SK-N-SH treated with all-trans-retinoic acid at 6 μM for 48 hours (cell line): ENCODE results near the gene GALNT17.

ENCODE experiments used
- ATAC-seq: fragments of 200-7000 bp; cut with Tn5 transposase; 3 replicates; pipeline ENCODE4 v1.9.1; 2020; ENCODE audit warnings: mild to moderate bottlenecking, moderate library complexity
- ARNTL ChIP-seq: fragments of 450-650 bp; formaldehyde crosslinking; IDR thresholded peaks from 2 replicates; pipeline ENCODE4 v1.5.0; 2020; ENCODE audit warnings: low read depth, mild to moderate bottlenecking, moderate library complexity, borderline replicate concordance
- BACH2 ChIP-seq: fragments of 250-450 bp; sonication (Bioruptor Pico); IDR thresholded peaks from 2 replicates; pipeline ENCODE4 v1.9.0; 2021; ENCODE audit warnings: mild to moderate bottlenecking, borderline replicate concordance
- CSDC2 ChIP-seq: fragments of 250-450 bp; sonication (Bioruptor Pico); IDR thresholded peaks from 2 replicates; pipeline ENCODE4 v1.5.0; 2020; ENCODE audit warnings: mild to moderate bottlenecking, moderate library complexity
- ESRRG ChIP-seq: fragments of 250-450 bp; sonication (Bioruptor Pico); IDR thresholded peaks from 2 replicates; pipeline ENCODE4 v1.6.1; 2021; ENCODE audit warnings: mild to moderate bottlenecking
- GLIS3 ChIP-seq: fragments of 250-450 bp; sonication (Bioruptor Pico); IDR thresholded peaks from 2 replicates; pipeline ENCODE4 v1.5.0; 2020; ENCODE audit warnings: mild to moderate bottlenecking, moderate library complexity
- ISL1 ChIP-seq: fragments of 250-450 bp; sonication (Bioruptor Pico); IDR thresholded peaks from 2 replicates; pipeline ENCODE4 v2.1.2; 2022; ENCODE audit warnings: mild to moderate bottlenecking, moderate library complexity
- OSR1 ChIP-seq: fragments of 250-450 bp; sonication (Bioruptor Pico); IDR thresholded peaks from 2 replicates; pipeline ENCODE4 v1.8.0; 2022; ENCODE audit warnings: moderate library complexity, mild to moderate bottlenecking, inconsistent platforms
- PPARA ChIP-seq: fragments of 250-450 bp; sonication (Bioruptor Pico); IDR thresholded peaks from 2 replicates; pipeline ENCODE4 v1.5.0; 2020; ENCODE audit warnings: mild to moderate bottlenecking, borderline replicate concordance
- RARB ChIP-seq: fragments of 250-450 bp; sonication (Bioruptor Pico); IDR thresholded peaks from 2 replicates; pipeline ENCODE4 v1.8.0; 2021; ENCODE audit warnings: mild to moderate bottlenecking, moderate library complexity
- SNAI2 ChIP-seq: fragments of 250-450 bp; sonication (Bioruptor Pico); IDR thresholded peaks from 2 replicates; pipeline ENCODE4 v1.5.0; 2020; ENCODE audit warnings: mild to moderate bottlenecking, moderate library complexity
- TCF4 ChIP-seq: fragments of 250-450 bp; sonication (Bioruptor Pico); IDR thresholded peaks from 2 replicates; pipeline ENCODE4 v1.8.0; 2021; ENCODE audit warnings: mild to moderate bottlenecking, moderate library complexity, borderline replicate concordance
- TOX ChIP-seq: fragments of 250-450 bp; sonication (Bioruptor Pico); IDR thresholded peaks from 2 replicates; pipeline ENCODE4 v1.8.0; 2021; ENCODE audit warnings: mild to moderate bottlenecking, moderate library complexity, borderline replicate concordance
- TSHZ2 ChIP-seq: fragments of 250-450 bp; sonication (Bioruptor Pico); IDR thresholded peaks from 2 replicates; pipeline ENCODE4 v1.5.0; 2020; ENCODE audit warnings: mild to moderate bottlenecking, moderate library complexity
- ZC3H10 ChIP-seq: fragments of 250-450 bp; sonication (Bioruptor Pico); IDR thresholded peaks from 2 replicates; pipeline ENCODE4 v1.5.1; 2021; ENCODE audit warnings: mild to moderate bottlenecking, moderate library complexity
- ZFP3 ChIP-seq: fragments of 250-450 bp; sonication (Bioruptor Pico); IDR thresholded peaks from 2 replicates; pipeline ENCODE4 v1.5.0; 2020; ENCODE audit warnings: mild to moderate bottlenecking, moderate library complexity
- ZNF565 ChIP-seq: fragments of 450-650 bp; formaldehyde crosslinking; conservative IDR thresholded peaks from 2 replicates; pipeline ENCODE4 v1.5.0; 2020; ENCODE audit warnings: low read depth, mild to moderate bottlenecking, moderate library complexity
- ZNF70 ChIP-seq: fragments of 450-650 bp; formaldehyde crosslinking; IDR thresholded peaks from 2 replicates; pipeline ENCODE4 v1.5.0; 2020; ENCODE audit warnings: mild to moderate bottlenecking, moderate library complexity
- ZNF8 ChIP-seq: fragments of 450-650 bp; formaldehyde crosslinking; IDR thresholded peaks from 2 replicates; pipeline ENCODE4 v1.5.0; 2020; ENCODE audit warnings: mild to moderate bottlenecking, moderate library complexity
- TF ChIP-seq, protein P1 (sequence below): fragments of 250-450 bp; sonication (Bioruptor Pico); IDR thresholded peaks from 2 replicates; pipeline ENCODE4 v1.5.1; 2020; ENCODE audit warnings: low read depth, mild to moderate bottlenecking, moderate library complexity
- TF ChIP-seq, protein P2 (sequence below): fragments of 250-450 bp; sonication (Bioruptor Pico); IDR thresholded peaks from 2 replicates; pipeline ENCODE4 v1.8.0; 2020; ENCODE audit warnings: mild to moderate bottlenecking, moderate library complexity, borderline replicate concordance
- TF ChIP-seq, protein P3 (sequence below): fragments of 250-450 bp; sonication (Bioruptor Pico); IDR thresholded peaks from 2 replicates; pipeline ENCODE4 v1.8.0; 2021; ENCODE audit warnings: low read depth, mild to moderate bottlenecking, moderate library complexity, borderline replicate concordance
- TF ChIP-seq, protein P4 (sequence below): fragments of 250-450 bp; sonication (Bioruptor Pico); IDR thresholded peaks from 2 replicates; pipeline ENCODE4 v1.5.1; 2021; ENCODE audit warnings: mild to moderate bottlenecking, moderate library complexity

The GALNT17 gene

GRCh38 chr7:71430246-71430645 is 298.3 kb downstream of the GALNT17 start:
- TF ChIP-seq CSDC2 (CRISPR knock-in tag): no peak
- ATAC-seq: no peak

- ATAC-seq: no peak
- no peak for TF ChIP-seq GLIS3 (CRISPR knock-in tag)
- TF ChIP-seq SNAI2 (CRISPR knock-in tag): no peak
- no peak for TF ChIP-seq ISL1
- no peak for TF ChIP-seq TOX (CRISPR knock-in tag)
- TF ChIP-seq, protein P1, sequence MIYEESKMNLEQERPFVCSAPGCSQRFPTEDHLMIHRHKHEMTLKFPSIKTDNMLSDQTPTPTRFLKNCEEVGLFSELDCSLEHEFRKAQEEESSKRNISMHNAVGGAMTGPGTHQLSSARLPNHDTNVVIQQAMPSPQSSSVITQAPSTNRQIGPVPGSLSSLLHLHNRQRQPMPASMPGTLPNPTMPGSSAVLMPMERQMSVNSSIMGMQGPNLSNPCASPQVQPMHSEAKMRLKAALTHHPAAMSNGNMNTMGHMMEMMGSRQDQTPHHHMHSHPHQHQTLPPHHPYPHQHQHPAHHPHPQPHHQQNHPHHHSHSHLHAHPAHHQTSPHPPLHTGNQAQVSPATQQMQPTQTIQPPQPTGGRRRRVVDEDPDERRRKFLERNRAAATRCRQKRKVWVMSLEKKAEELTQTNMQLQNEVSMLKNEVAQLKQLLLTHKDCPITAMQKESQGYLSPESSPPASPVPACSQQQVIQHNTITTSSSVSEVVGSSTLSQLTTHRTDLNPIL: no peak
- TF ChIP-seq PPARA: no peak
- TF ChIP-seq ARNTL (CRISPR knock-in tag): no peak
- no peak for TF ChIP-seq TCF4
- TF ChIP-seq CSDC2 (CRISPR knock-in tag): no peak
- TF ChIP-seq, protein P2, sequence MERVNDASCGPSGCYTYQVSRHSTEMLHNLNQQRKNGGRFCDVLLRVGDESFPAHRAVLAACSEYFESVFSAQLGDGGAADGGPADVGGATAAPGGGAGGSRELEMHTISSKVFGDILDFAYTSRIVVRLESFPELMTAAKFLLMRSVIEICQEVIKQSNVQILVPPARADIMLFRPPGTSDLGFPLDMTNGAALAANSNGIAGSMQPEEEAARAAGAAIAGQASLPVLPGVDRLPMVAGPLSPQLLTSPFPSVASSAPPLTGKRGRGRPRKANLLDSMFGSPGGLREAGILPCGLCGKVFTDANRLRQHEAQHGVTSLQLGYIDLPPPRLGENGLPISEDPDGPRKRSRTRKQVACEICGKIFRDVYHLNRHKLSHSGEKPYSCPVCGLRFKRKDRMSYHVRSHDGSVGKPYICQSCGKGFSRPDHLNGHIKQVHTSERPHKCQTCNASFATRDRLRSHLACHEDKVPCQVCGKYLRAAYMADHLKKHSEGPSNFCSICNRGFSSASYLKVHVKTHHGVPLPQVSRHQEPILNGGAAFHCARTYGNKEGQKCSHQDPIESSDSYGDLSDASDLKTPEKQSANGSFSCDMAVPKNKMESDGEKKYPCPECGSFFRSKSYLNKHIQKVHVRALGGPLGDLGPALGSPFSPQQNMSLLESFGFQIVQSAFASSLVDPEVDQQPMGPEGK (CRISPR knock-in tag): no peak
- TF ChIP-seq, protein P3, sequence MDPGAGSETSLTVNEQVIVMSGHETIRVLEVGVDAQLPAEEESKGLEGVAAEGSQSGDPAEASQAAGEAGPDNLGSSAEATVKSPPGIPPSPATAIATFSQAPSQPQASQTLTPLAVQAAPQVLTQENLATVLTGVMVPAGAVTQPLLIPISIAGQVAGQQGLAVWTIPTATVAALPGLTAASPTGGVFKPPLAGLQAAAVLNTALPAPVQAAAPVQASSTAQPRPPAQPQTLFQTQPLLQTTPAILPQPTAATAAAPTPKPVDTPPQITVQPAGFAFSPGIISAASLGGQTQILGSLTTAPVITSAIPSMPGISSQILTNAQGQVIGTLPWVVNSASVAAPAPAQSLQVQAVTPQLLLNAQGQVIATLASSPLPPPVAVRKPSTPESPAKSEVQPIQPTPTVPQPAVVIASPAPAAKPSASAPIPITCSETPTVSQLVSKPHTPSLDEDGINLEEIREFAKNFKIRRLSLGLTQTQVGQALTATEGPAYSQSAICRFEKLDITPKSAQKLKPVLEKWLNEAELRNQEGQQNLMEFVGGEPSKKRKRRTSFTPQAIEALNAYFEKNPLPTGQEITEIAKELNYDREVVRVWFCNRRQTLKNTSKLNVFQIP: no peak
- TF ChIP-seq ZNF70 (CRISPR knock-in tag): no peak
- TF ChIP-seq TSHZ2 (CRISPR knock-in tag): no peak
- no peak for TF ChIP-seq ZC3H10 (CRISPR knock-in tag)
- TF ChIP-seq ZNF565 (CRISPR knock-in tag): no peak
- no peak for TF ChIP-seq ZFP3 (CRISPR knock-in tag)
- TF ChIP-seq ZNF8 (CRISPR knock-in tag): no peak
- TF ChIP-seq OSR1: no peak
- TF ChIP-seq, all 23 proteins: peak for 0
These were observed 307.4 kb downstream of the GALNT17 start for GRCh38 chr7:71439321-71439720.

- ATAC-seq: no peak
- no peak for TF ChIP-seq ZFP3 (CRISPR knock-in tag)
- TF ChIP-seq, protein P4, sequence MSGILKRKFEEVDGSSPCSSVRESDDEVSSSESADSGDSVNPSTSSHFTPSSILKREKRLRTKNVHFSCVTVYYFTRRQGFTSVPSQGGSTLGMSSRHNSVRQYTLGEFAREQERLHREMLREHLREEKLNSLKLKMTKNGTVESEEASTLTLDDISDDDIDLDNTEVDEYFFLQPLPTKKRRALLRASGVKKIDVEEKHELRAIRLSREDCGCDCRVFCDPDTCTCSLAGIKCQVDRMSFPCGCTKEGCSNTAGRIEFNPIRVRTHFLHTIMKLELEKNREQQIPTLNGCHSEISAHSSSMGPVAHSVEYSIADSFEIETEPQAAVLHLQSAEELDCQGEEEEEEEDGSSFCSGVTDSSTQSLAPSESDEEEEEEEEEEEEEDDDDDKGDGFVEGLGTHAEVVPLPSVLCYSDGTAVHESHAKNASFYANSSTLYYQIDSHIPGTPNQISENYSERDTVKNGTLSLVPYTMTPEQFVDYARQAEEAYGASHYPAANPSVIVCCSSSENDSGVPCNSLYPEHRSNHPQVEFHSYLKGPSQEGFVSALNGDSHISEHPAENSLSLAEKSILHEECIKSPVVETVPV: no peak
- no peak for TF ChIP-seq ZNF70 (CRISPR knock-in tag)
- TF ChIP-seq, protein P1: no peak
- TF ChIP-seq ZNF565 (CRISPR knock-in tag): no peak
- TF ChIP-seq ISL1: no peak
- TF ChIP-seq TCF4: no peak
- TF ChIP-seq ARNTL (CRISPR knock-in tag): no peak
- TF ChIP-seq, protein P2 (CRISPR knock-in tag): no peak
- no peak for TF ChIP-seq PPARA
- TF ChIP-seq ZNF8 (CRISPR knock-in tag): no peak
- TF ChIP-seq RARB: no peak
- no peak for TF ChIP-seq SNAI2 (CRISPR knock-in tag)
- TF ChIP-seq GLIS3 (CRISPR knock-in tag): no peak
- TF ChIP-seq ESRRG: no peak
- TF ChIP-seq BACH2 (CRISPR knock-in tag): no peak
These were observed 310.7 kb downstream of the GALNT17 start for GRCh38 chr7:71442492-71443190.
